Measurements from ENCODE around the gene MYO1D. TPM values are rescaled to one million over a fixed set of nuclear protein-coding genes. Genes with fewer than 3 reads are reported as not detected.
"Not testable (repeated sequence)": the region's sequence is repeated elsewhere in the genome, so short reads cannot be mapped to it uniquely, and the experiment has no call there.

The MYO1D gene
- total and polyA plus RNA-seq, 4 donors = 22.0 to 75.8 (median 61.4) TPM

DNA sequence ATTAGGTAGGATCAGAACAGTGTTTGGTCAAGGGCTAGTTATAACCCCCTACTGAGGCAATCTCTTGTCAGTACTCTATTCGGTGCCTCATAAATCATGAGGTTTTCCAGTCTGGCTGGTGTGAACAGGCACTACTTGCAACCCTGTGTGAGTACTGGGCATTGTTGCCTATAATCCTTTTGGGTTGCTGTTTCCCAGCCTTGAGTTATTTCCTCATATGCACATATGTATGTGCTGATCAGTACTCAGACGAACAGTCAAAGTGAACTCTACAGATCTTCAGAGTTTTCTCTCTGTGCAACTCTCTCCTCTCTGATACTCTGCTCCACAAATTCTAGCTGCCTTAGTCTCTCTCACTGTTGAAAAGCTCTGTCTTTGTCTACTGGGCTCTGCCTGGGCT, 225.8 kb downstream of the MYO1D start:
- Histone ChIP-seq H3K4me1 (ENCODE audit: control insufficient read depth in 5 of 5, insufficient read depth in 5 of 5, low read length in 5 of 5) (no peaks in the 10 kb centered on the region), H3K27ac (ENCODE audit: low read depth in 1 of 2, low read length in 1 of 2) (no peak overlapping the region), H3K4me3 (no peak overlapping the region), H3K9ac (ENCODE audit: insufficient read depth in 1 of 2, low read length in 2 of 2) (no peak overlapping the region), H3K27me3 (ENCODE audit: control insufficient read depth in 3 of 3, insufficient read depth in 3 of 3, low read length in 2 of 3) (no peaks in the 10 kb centered on the region), H3K9me3 (ENCODE audit: control insufficient read depth in 4 of 4, insufficient read depth in 3 of 4, low read length in 3 of 4) (peaks cover 0 to 4% (median 0%) of the 10 kb centered on the region in 4 donors), H3K36me3 (ENCODE audit: control insufficient read depth in 4 of 4, insufficient read depth in 4 of 4, low read length in 4 of 4) (peaks cover 2 to 12% (median 7%) of the 10 kb centered on the region in 4 donors)
- ATAC-seq (ENCODE audit: insufficient read depth, low FRiP score) (no peak), DNase-seq (no peak)
- 95% methylated on average over 2 of the region's 2 CpGs for WGBS, 2 donors
- TF ChIP-seq, protein P1, sequence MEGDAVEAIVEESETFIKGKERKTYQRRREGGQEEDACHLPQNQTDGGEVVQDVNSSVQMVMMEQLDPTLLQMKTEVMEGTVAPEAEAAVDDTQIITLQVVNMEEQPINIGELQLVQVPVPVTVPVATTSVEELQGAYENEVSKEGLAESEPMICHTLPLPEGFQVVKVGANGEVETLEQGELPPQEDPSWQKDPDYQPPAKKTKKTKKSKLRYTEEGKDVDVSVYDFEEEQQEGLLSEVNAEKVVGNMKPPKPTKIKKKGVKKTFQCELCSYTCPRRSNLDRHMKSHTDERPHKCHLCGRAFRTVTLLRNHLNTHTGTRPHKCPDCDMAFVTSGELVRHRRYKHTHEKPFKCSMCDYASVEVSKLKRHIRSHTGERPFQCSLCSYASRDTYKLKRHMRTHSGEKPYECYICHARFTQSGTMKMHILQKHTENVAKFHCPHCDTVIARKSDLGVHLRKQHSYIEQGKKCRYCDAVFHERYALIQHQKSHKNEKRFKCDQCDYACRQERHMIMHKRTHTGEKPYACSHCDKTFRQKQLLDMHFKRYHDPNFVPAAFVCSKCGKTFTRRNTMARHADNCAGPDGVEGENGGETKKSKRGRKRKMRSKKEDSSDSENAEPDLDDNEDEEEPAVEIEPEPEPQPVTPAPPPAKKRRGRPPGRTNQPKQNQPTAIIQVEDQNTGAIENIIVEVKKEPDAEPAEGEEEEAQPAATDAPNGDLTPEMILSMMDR (IDR thresholded peaks at IDR 0.05; ENCODE audit: control extremely low read depth, extremely low read depth) = no peak

DNA sequence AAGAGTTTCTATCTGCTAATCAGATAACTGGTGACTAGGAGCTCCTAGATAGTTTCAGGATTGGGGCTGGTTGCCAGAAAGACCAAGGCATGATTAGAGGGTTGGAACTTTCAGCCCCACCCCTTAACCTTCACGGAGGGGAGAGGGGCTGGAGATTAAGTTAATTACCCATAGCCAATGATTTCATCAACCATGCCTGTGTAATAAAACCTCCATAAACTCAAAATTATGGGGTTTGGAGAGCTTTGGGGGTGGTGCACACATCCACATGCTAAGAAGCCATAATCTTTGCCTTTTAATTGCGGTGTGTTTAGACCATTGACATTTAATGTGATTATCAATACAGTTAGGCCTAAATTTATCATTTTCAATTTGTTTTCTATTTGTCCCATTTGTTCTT, 228.5 kb downstream of the MYO1D start:
- WGBS, 2 donors = 98% methylated on average over 2 of the region's 2 CpGs
- Histone ChIP-seq H3K9ac (ENCODE audit: insufficient read depth in 1 of 2, low read length in 2 of 2) (no peak overlapping the region), H3K27ac (ENCODE audit: low read depth in 1 of 2, low read length in 1 of 2) (no peak overlapping the region), H3K27me3 (ENCODE audit: control insufficient read depth in 3 of 3, insufficient read depth in 3 of 3, low read length in 2 of 3) (no peaks in the 10 kb centered on the region), H3K9me3 (ENCODE audit: control insufficient read depth in 4 of 4, insufficient read depth in 3 of 4, low read length in 3 of 4) (peaks cover 0 to 4% (median 0%) of the 10 kb centered on the region in 4 donors), H3K36me3 (ENCODE audit: control insufficient read depth in 4 of 4, insufficient read depth in 4 of 4, low read length in 4 of 4) (peaks cover under 1 to 7% (median 5%) of the 10 kb centered on the region in 4 donors), H3K4me3 (no peak overlapping the region), H3K4me1 (ENCODE audit: control insufficient read depth in 5 of 5, insufficient read depth in 5 of 5, low read length in 5 of 5) (no peaks in the 10 kb centered on the region)
- DNase-seq = no peak
- TF ChIP-seq, protein P1 (IDR thresholded peaks at IDR 0.05; ENCODE audit: control extremely low read depth, extremely low read depth) = no peak
- ATAC-seq (ENCODE audit: insufficient read depth, low FRiP score) = no peak

DNA sequence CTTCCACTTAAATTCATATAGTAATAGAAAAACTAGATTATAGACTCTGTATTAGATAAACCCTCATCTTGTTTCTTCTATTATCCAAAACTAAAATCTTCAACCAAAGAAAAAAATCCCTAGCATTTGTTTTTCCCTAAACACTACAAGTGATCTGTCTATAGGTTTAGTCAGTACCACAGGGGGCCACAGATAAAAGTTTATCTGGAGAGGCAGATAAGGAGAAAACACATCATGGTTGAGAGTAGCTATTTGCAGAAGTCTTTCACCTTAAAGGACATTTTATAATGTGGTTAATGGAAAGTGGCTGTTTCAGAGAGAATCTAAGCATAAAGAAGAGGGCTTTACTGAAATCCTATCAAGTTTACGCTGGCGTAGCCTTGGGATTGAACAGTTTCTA, 230.0 kb downstream of the MYO1D start:
- Histone ChIP-seq H3K4me1 (ENCODE audit: control insufficient read depth in 5 of 5, insufficient read depth in 5 of 5, low read length in 5 of 5) (no peaks in the 10 kb centered on the region), H3K9me3 (ENCODE audit: control insufficient read depth in 4 of 4, insufficient read depth in 3 of 4, low read length in 3 of 4) (peaks cover 0 to 4% (median 0%) of the 10 kb centered on the region in 4 donors), H3K4me3 (no peak overlapping the region), H3K27me3 (ENCODE audit: control insufficient read depth in 3 of 3, insufficient read depth in 3 of 3, low read length in 2 of 3) (no peaks in the 10 kb centered on the region), H3K36me3 (ENCODE audit: control insufficient read depth in 4 of 4, insufficient read depth in 4 of 4, low read length in 4 of 4) (peaks cover 0 to 4% (median 4%) of the 10 kb centered on the region in 4 donors), H3K27ac (ENCODE audit: low read depth in 1 of 2, low read length in 1 of 2) (no peak overlapping the region), H3K9ac (ENCODE audit: insufficient read depth in 1 of 2, low read length in 2 of 2) (no peak overlapping the region)
- DNase-seq = no peak
- WGBS, 2 donors = 98% methylated on average over 2 of the region's 2 CpGs
- ATAC-seq (ENCODE audit: insufficient read depth, low FRiP score) = no peak
- TF ChIP-seq, protein P1 (IDR thresholded peaks at IDR 0.05; ENCODE audit: control extremely low read depth, extremely low read depth) = no peak

- not testable (repeated sequence) for H3K9ac ChIP-seq (ENCODE audit: insufficient read depth in 1 of 2, low read length in 2 of 2); DNase-seq; H3K4me1 ChIP-seq (ENCODE audit: control insufficient read depth in 5 of 5, insufficient read depth in 5 of 5, low read length in 5 of 5); H3K27me3 ChIP-seq (ENCODE audit: control insufficient read depth in 3 of 3, insufficient read depth in 3 of 3, low read length in 2 of 3); H3K27ac ChIP-seq (ENCODE audit: low read depth in 1 of 2, low read length in 1 of 2); H3K4me3 ChIP-seq; ATAC-seq (ENCODE audit: insufficient read depth, low FRiP score); H3K9me3 ChIP-seq (ENCODE audit: control insufficient read depth in 4 of 4, insufficient read depth in 3 of 4, low read length in 3 of 4); H3K36me3 ChIP-seq (ENCODE audit: control insufficient read depth in 4 of 4, insufficient read depth in 4 of 4, low read length in 4 of 4)
- 86 to 87% methylated on average over 2 of the region's 2 CpGs for WGBS, 2 donors
These were observed 235.4 kb downstream of the MYO1D start for GRCh38 chr17:32641514-32641913.
